Measurements from ENCODE around the gene OMD.

Gene OMD

DNA sequence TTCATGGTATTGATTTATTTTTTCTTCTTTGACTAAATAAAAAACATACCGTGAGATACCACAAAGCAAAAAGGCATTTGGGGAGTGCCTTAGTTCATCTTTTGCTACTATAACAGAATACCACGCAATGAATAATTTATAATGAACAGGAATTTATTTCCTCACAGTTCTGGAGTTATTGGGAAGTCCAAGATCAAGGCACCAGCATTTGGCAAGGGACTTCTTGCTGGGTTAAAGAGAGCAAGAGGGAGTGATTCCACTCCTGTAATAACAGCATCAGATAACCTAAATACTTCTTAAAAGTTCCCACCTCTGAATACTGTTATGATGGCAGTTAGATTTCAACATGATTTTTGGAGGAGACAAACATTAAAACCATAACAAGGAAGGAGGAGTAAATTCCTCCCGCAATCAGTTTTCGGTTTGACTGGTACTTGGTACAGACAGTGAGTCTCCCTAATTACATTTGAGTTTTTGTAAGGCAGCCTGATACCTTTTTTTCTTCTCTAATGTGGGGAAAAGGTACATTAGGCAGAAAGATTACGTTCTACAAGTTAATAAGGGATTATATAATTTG lies 8.8 kb upstream of the OMD start:
- FAIRE-seq (no peak), DNase-seq (ENCODE audit: insufficient read length, low spot score) (no peak)
- TF ChIP-seq, protein P1, sequence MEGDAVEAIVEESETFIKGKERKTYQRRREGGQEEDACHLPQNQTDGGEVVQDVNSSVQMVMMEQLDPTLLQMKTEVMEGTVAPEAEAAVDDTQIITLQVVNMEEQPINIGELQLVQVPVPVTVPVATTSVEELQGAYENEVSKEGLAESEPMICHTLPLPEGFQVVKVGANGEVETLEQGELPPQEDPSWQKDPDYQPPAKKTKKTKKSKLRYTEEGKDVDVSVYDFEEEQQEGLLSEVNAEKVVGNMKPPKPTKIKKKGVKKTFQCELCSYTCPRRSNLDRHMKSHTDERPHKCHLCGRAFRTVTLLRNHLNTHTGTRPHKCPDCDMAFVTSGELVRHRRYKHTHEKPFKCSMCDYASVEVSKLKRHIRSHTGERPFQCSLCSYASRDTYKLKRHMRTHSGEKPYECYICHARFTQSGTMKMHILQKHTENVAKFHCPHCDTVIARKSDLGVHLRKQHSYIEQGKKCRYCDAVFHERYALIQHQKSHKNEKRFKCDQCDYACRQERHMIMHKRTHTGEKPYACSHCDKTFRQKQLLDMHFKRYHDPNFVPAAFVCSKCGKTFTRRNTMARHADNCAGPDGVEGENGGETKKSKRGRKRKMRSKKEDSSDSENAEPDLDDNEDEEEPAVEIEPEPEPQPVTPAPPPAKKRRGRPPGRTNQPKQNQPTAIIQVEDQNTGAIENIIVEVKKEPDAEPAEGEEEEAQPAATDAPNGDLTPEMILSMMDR (IDR thresholded peaks at IDR 0.05; ENCODE audit: insufficient read depth, missing control alignments) = no peak

DNA sequence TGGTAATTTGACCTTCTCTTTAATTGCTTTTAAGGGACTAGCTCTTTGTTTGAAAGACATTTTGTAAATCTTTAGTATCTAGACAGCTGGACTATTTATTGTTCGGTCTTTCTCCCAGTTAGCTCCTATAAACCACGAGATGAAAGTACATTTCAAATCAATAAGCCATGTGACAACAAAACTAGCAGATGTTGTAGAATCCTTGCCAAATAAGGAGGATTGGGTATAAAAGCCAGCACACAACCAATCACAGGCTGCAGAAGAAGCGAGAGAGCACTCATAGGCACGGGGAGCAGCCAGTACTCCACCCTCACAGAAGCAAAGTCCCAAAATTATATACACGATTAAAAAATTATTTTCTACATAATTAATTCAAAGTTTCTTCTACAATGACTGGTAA lies 8.1 kb upstream of the OMD start:
- DNase-seq (ENCODE audit: insufficient read length, low spot score) = no peak
- TF ChIP-seq, protein P1 (IDR thresholded peaks at IDR 0.05; ENCODE audit: insufficient read depth, missing control alignments) = no peak
- no peak for FAIRE-seq

DNA sequence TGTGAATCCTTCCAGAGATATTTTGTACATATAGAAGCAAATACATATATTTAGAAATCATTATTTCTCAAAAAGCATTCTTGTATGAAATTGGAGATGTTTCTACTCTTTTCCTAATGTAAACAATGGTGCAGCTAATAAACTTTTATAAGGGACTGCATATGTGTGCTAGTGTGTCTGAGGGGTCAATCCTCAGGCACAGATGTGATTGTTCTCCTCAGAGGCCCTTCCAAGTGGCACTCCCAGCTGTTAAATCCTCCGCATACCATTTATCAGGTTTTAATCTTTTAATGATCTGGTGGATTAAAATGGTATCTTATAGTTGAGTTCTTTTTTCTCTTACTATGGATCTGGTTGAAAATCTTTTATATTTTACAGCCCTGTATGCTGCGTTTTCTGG lies 5.6 kb upstream of the OMD start:
- DNase-seq (ENCODE audit: insufficient read length, low spot score) (peak; percentile 29), FAIRE-seq (no peak)
- TF ChIP-seq, protein P1 (IDR thresholded peaks at IDR 0.05; ENCODE audit: insufficient read depth, missing control alignments) = no peak

DNA sequence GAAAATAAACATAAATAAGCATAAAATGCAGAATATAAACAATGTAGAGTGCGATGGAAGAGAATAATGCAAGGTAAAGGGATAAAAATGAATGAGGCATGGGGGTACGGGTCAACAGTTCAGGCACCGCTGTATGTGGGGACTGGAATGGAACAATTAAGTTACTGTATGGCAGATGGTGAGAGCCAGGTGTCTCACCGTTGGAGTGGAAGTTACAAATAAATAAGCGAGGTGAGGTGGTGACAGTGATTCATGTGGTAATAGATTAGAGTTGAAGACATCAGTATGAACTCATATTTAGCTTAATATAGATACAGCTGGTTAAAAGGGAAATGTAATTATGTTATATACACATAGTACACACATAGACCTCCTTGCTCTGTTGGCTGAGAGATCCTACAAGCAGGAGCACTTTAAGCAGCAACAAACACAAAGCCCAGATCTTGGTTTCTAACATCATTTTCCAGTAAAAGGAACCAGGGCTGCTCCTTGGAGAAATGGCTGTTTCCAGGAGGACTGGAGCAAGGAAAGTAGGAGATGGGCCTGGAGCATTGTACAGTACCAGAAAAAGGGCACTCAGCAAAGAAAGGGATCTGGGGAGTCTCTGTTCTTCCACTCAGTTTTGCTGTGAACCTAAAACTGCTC lies 2.4 kb upstream of the OMD start:
- DNase-seq (ENCODE audit: insufficient read length, low spot score) = no peak
- FAIRE-seq = no peak
- TF ChIP-seq, protein P1 (IDR thresholded peaks at IDR 0.05; ENCODE audit: insufficient read depth, missing control alignments) = no peak

DNA sequence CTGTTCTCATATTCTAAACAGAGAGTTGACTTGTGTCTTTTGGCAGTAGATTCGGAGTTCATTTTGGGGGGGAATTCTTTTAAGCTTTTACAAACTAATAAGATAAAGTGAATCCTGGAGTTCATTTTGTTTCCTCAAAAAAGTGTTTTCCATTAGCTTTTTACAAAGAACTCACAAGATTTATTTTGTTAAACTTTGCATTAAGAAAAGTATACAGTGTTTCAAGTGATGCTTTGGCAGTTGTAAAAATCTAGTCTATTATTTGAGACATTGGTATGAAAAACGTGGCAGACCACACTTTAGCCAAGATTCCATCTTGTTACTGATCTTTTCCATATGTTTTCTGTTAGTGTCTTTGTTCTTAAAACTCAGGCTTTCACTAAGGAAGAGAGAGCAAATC lies 1.2 kb upstream of the OMD start:
- DNase-seq (ENCODE audit: insufficient read length, low spot score) = no peak

DNA sequence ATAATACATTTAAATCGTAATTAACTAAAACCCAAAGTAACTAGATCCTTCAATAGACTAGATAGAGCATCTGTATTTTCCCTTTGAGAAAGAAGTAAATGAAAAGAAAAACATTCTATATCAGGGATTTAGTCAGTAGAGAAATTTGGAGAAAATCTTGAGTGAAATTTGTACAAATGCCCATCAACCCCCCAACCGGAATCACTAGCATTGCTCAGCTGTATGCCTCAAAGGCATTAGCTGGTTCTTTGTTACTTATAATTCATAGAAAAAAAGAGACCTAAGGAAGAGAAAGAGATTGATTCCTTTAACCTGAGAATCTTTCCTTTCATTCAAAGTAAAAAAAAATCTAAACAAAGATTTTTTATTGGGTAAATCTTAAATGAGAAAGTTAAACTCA lies 659 bp downstream of the OMD start:
- FAIRE-seq (no peak), DNase-seq (ENCODE audit: insufficient read length, low spot score) (no peak)
- TF ChIP-seq, protein P1 (IDR thresholded peaks at IDR 0.05; ENCODE audit: insufficient read depth, missing control alignments) = no peak

More for the DNA sequence above, 1.2 kb upstream of the OMD start:
- FAIRE-seq = no peak
- TF ChIP-seq, protein P1 (IDR thresholded peaks at IDR 0.05; ENCODE audit: insufficient read depth, missing control alignments) = no peak

DNA sequence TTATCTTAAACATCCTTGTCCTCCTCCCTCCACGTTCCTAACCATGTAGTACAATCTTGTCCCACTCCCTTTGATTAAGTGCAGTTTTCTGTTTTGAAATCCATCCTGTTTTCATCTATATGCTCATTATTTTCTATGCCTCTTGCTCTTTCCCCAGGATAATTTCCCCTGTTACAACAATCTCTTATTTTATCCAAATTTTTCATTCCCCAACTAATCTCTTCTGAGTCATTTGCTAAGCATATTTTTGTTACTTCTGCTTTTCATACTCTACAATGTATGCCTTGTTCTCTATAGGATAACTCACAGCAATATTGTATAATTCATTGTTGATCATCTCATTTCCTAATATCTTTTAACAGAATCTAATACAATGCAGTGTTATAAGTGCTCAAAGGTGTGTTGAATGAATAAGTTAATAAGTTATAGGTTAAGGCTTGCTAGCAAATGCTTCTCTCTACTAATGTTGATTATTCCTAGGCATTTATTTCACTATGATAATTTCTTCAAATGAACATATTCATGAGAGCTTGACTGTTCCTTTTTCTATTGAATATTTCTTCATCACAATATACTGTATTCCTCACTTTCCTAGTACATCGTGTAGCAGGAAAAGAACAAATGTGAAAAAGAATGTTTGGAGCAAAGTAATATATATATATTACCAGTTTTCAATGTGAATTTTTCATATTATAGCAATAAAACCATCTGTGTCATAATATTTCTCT lies 1.5 kb downstream of the OMD start:
- TF ChIP-seq, protein P1 (IDR thresholded peaks at IDR 0.05; ENCODE audit: insufficient read depth, missing control alignments) = no peak
- DNase-seq (ENCODE audit: insufficient read length, low spot score) = no peak
- FAIRE-seq = peak; percentile 38
